DMS153 treated with DMSO at 0.1 percent for 48 hours (cell line): ENCODE measurements around the gene ANXA10.

ENCODE experiments used
- DNase-seq: peaks from one replicate; lab custom pipeline; 2025; ENCODE audit not compliant: unreplicated experiment; lab: John Stamatoyannopoulos, UW

ANXA10 gene

DNA sequence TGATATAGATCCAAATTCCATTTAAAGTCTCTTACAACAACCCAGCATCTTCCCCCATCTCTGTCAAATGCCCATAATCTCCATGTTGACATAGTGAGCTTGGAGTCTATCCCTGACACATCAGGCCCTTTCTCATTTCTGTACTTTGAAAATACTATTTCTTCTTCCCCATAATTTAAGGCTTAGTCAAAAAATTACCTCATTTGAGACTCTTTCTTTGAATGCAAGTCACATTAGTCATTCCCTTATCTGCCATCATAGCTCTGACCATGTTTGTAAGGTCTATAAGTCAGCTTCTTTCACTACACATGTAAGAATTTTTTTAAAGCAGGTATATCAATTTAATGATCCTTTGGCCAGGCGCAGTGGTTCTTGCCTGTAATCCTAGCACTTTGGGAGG lies 126.3 kb downstream of the ANXA10 start:
- DNase-seq = no peak

DNA sequence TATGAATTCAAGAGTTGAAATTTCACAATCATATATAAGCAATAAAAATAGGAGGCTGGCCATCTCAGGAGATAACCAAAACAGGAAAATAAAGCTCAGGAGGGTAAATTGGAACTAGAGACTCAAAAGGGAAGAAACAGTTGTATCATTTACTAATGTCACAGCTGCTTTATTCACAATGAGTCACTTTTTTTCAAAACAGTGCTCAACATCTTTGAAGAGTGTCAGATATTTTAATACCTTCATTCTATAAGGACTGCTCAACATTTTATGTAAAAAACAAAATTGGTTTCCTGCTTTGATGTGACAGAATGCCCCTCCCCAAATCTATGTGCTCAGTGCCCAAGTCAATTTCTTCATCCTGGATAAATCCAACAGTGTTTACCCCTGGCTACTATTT lies 128.6 kb downstream of the ANXA10 start:
- DNase-seq = no peak

DNA sequence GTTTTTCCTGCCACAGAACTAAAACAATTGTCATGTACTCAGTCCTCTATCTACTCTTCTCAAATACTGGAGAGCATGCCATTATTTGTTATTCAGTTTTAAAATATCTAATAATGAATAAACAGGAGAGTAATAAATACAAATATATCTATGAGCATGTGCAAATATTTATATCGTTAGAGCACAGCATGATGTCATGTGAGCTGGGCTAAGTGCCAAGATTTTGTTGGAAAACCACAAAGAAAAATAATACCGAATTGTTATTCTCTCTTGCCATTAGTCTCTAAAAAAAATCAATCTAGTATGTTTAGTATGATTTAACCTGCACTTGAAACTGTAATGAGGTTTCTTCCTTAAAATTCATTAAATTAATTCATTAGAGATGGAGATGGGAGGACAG lies 129.0 kb downstream of the ANXA10 start:
- DNase-seq = peak; percentile 62
